Tibial nerve (tissue), 4 donors: ENCODE results near the gene CAMTA1. TPM values are rescaled to one million over a fixed set of nuclear protein-coding genes. Genes with fewer than 3 reads are reported as not detected.

Experiments used
- DNase-seq, 2 donors: peaks; one replicate each; pipeline ENCODE4 v3.0.0-alpha.2; 2019; ENCODE audit warnings: low spot score in 2 of 2
- H3K27ac ChIP-seq, 4 donors: fragments of 200-600 bp; sonication (generic) in 3 of 4; one replicate each; pipeline ENCODE4 v1.5.1; 2017 to 2019; ENCODE audit warnings: mild to moderate bottlenecking in 1 of 4
- H3K27me3 ChIP-seq, 2 donors: fragments of 200-600 bp; sonication (generic) in 1 of 2; one replicate each; pipeline versions ENCODE4 v1.5.1 to v1.6.0; 2017 to 2019
- H3K36me3 ChIP-seq, 3 donors: fragments of 200-600 bp; sonication (generic); one replicate each; pipeline ENCODE4 v1.5.1; 2018 to 2019
- H3K4me1 ChIP-seq, 4 donors: fragments of 200-600 bp; sonication (generic) in 3 of 4; one replicate each; pipeline ENCODE4 v1.5.1; 2017 to 2019
- H3K4me3 ChIP-seq, 4 donors: fragments of 200-600 bp; sonication (generic) in 3 of 4; one replicate each; pipeline ENCODE4 v1.5.1; 2017 to 2019; ENCODE audit warnings: mild to moderate bottlenecking in 1 of 4, moderate library complexity in 1 of 4
- H3K9me3 ChIP-seq, 4 donors: fragments of 200-600 bp; sonication (generic) in 3 of 4; one replicate each; pipeline ENCODE4 v1.5.1; 2017 to 2019
- CTCF ChIP-seq, 5 experiments: fragments of 200-600 bp in 3 of 5; fragments of 450-650 bp in 2 of 5; sonication (generic) in 3 of 5; IDR thresholded peaks; one replicate each; pipeline ENCODE4 v1.5.1; 2016 to 2019; ENCODE audit warnings: antibody characterized with exemption in 5 of 5, mild to moderate bottlenecking in 3 of 5, moderate library complexity in 2 of 5
- EP300 ChIP-seq, 2 donors: sonication (generic); formaldehyde crosslinking; IDR thresholded peaks; one replicate each; pipeline ENCODE4 v1.6.1; 2017; ENCODE audit warnings: antibody characterized with exemption in 2 of 2, mild to moderate bottlenecking in 1 of 2
- POLR2A ChIP-seq, 2 donors: fragments of 450-650 bp; IDR thresholded peaks; one replicate each; pipeline ENCODE4 v1.6.1; 2017; ENCODE audit warnings: antibody characterized with exemption in 2 of 2, mild to moderate bottlenecking in 2 of 2, moderate library complexity in 2 of 2
- WGBS, 2 donors: methylation state at CpG; one replicate each; pipeline ENCODE4 v1.1.5; 2018; 5-methylcytosine and 5-hydroxymethylcytosine counted together
- total RNA-seq, 4 donors: library from RNA; depleted of rRNA; stranded (reverse); fragments of >200 nt; gene quantifications; one replicate each; pipeline ENCODE4 v1.1.0, GENCODE V29; 2016

CAMTA1 gene
- total RNA-seq, 4 donors from 2014 or later: 41.8 to 104 (median 87.2) TPM

GRCh38 chr1:7303554-7304317 is 518.5 kb downstream of the CAMTA1 start:
- Histone ChIP-seq H3K36me3 (no peaks in the 10 kb centered on the region), H3K27ac (no peak overlapping the region), H3K27me3 (no peaks in the 10 kb centered on the region), H3K4me1 (peaks cover 0 to 16% (median 1%) of the 10 kb centered on the region in 4 donors), H3K9me3 (peaks cover 0 to 19% (median 5%) of the 10 kb centered on the region in 4 donors), H3K4me3 (no peak overlapping the region)
- 85 to 87% methylated on average over 8 of the region's 8 CpGs for WGBS, 2 donors
- TF ChIP-seq CTCF (IDR thresholded peaks at IDR 0.05) (no peak), EP300 (IDR thresholded peaks at IDR 0.05) (no peak), POLR2A (IDR thresholded peaks at IDR 0.05) (no peak)
- no peak for DNase-seq

GRCh38 chr1:7313081-7313546 is 527.9 kb downstream of the CAMTA1 start:
- H3K4me1 ChIP-seq: no peaks in the 10 kb centered on the region
- H3K9me3 ChIP-seq: peaks cover 0 to 7% (median 1%) of the 10 kb centered on the region in 4 donors
- no peaks in the 10 kb centered on the region for H3K27me3 ChIP-seq
- WGBS, 2 donors: 39% methylated on average over 8 of the region's 8 CpGs
- no peak for TF ChIP-seq CTCF (IDR thresholded peaks at IDR 0.05)
- no peak for TF ChIP-seq EP300 (IDR thresholded peaks at IDR 0.05)
- no peak for TF ChIP-seq POLR2A (IDR thresholded peaks at IDR 0.05)
- no peak overlapping the region for H3K27ac ChIP-seq
- no peak overlapping the region for H3K4me3 ChIP-seq
- no peaks in the 10 kb centered on the region for H3K36me3 ChIP-seq
- no peak for DNase-seq

GRCh38 chr1:7313826-7314225 is 528.6 kb downstream of the CAMTA1 start:
- Histone ChIP-seq H3K27me3 (no peaks in the 10 kb centered on the region), H3K36me3 (no peaks in the 10 kb centered on the region), H3K27ac (no peak overlapping the region), H3K4me3 (no peak overlapping the region), H3K9me3 (peaks cover 0 to 2% (median 0%) of the 10 kb centered on the region in 4 donors), H3K4me1 (no peaks in the 10 kb centered on the region)
- WGBS, 2 donors: 79 to 81% methylated on average over 5 of the region's 5 CpGs
- TF ChIP-seq EP300 (IDR thresholded peaks at IDR 0.05) (no peak), POLR2A (IDR thresholded peaks at IDR 0.05) (no peak), CTCF (IDR thresholded peaks at IDR 0.05) (no peak)
- DNase-seq: no peak

- no peak overlapping the region for H3K4me3 ChIP-seq
- DNase-seq: no peak
- no peaks in the 10 kb centered on the region for H3K36me3 ChIP-seq
- no peaks in the 10 kb centered on the region for H3K4me1 ChIP-seq
- no peak for TF ChIP-seq CTCF (IDR thresholded peaks at IDR 0.05)
- TF ChIP-seq EP300 (IDR thresholded peaks at IDR 0.05): no peak
- TF ChIP-seq POLR2A (IDR thresholded peaks at IDR 0.05): no peak
- no peak overlapping the region for H3K27ac ChIP-seq
- H3K27me3 ChIP-seq: no peaks in the 10 kb centered on the region
- H3K9me3 ChIP-seq: no peaks in the 10 kb centered on the region
- WGBS, 2 donors: 74 to 78% methylated on average over 4 of the region's 4 CpGs
These were observed 530.1 kb downstream of the CAMTA1 start for GRCh38 chr1:7315316-7315715.

- Histone ChIP-seq H3K9me3 (no peaks in the 10 kb centered on the region), H3K4me1 (no peaks in the 10 kb centered on the region), H3K27me3 (no peaks in the 10 kb centered on the region), H3K36me3 (no peaks in the 10 kb centered on the region), H3K4me3 (no peak overlapping the region), H3K27ac (no peak overlapping the region)
- DNase-seq: no peak
- WGBS, 2 donors: 95 to 96% methylated on average over 6 of the region's 6 CpGs
- TF ChIP-seq CTCF (IDR thresholded peaks at IDR 0.05): no peak
- TF ChIP-seq EP300 (IDR thresholded peaks at IDR 0.05): no peak
- TF ChIP-seq POLR2A (IDR thresholded peaks at IDR 0.05): no peak
These were observed 530.7 kb downstream of the CAMTA1 start for GRCh38 chr1:7315946-7316345.
